OCI-LY7 (cell line): ENCODE measurements around the gene OST4.

Experiments
- CTCF ChIP-seq: fragments of 200-600 bp; sonication (generic); conservative IDR thresholded peaks from 2 replicates; pipeline ENCODE4 v1.5.1; 2014; ENCODE audit warnings: mild to moderate bottlenecking, antibody characterized with exemption, low read length, moderate library complexity, mixed read lengths
- EZH2phosphoT487 ChIP-seq: fragments of 200-600 bp; sonication (generic); IDR thresholded peaks from 2 replicates; pipeline ENCODE4 v1.6.1; 2018; ENCODE audit warnings: low read depth, borderline replicate concordance, mild to moderate bottlenecking, mixed run types, antibody characterized with exemption, low read length, moderate library complexity, mixed read lengths

GRCh38 chr2:27023740-27024139 is 47.7 kb downstream of the OST4 start:
- TF ChIP-seq CTCF (no peak), EZH2phosphoT487 (no peak)
